GM19397 (cell line): ENCODE measurements around the gene EGLN3.
"Not testable (repeated sequence)": the region's sequence is repeated elsewhere in the genome, so short reads cannot be mapped to it uniquely, and the experiment has no call there.

ENCODE experiments used
- ATAC-seq: cut with Tn5 transposase; IDR thresholded peaks from one replicate; pipeline ENCODE4 v1.9.1; 2021; ENCODE audit warnings: mild to moderate bottlenecking, moderate library complexity; ENCODE audit not compliant: unreplicated experiment

EGLN3 gene

GRCh38 chr14:33938131-33938949 lies 12.5 kb downstream of the EGLN3 start:
- no peak for ATAC-seq

DNA sequence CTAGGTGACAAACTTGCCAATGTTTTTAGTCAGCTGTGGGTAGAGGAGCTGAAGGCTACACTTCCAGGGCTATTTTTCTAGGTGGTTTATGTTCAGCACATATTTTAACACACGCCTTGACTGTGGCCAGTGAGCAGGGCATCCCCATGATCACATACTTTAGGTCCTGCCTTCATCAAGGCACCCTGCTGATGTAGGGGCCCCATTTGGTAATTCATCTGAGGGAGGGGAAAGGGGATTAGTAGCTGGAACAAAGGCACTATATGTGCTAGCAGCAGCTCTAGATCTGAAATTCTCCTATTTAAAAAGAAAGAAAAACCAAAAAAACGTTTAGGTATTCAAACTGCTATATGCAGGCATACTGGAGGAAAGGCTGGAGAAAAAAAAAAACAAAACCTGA lies 14.5 kb downstream of the EGLN3 start:
- ATAC-seq, result no peak

- ATAC-seq, result no peak
Observed at GRCh38 chr14:33934938-33935337, 15.9 kb downstream of the EGLN3 start.

DNA sequence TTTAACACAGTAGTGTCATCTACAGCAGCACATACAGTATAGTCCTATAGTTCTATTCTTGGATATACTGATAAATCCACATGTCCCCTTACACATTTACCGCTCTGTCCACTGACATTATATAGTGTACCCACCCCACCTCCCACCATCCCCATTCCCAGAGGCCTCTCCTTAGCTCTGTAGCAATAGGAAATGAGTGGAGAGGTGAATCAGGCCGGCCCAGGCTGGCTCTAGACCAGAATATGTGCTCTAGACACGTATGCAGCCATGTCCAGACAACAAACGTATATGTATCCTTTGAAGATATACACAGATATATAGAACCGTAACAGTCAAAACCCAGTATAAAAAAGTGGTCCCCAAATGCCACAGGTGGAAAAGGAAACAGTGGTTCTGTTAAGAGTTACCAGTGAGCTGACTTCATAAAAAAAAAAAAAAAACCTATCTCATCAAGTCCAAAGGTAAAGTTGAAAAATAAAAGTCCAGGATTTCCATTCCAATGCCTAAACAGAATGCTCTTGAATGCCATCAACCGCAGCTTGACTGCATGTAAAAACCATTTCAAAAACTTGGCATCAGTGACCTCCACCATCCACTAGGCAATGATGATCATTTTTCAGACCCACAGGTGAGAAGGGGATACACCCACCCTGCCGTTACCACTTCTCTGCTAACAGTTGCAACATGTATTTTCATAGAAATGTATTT lies 16.7 kb downstream of the EGLN3 start:
- no peak for ATAC-seq

- no peak for ATAC-seq
Observed at GRCh38 chr14:33933386-33933933, 17.4 kb downstream of the EGLN3 start.

GRCh38 chr14:33932576-33933345 lies 18.1 kb downstream of the EGLN3 start:
- ATAC-seq, result no peak

- no peak for ATAC-seq
Observed at GRCh38 chr14:33932033-33932432, 18.8 kb downstream of the EGLN3 start.

DNA sequence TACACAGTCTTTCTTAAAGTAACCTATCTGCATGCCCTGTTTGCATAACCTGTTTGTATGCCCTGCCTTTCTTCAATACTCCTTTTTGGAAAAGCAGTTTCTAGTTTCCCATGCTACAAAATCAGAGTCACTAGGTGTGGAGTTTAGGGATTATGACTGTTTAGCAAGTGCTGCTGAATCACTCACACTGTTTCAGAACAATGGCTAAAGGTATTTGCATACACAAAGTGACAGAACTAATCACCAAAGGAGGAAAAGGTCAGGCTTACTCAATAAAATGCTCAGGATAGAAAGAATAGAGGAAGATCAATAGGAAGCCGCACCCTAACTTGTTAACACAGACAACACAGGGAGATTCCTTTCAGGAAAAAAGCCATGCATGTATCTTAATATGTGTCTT lies 19.4 kb downstream of the EGLN3 start:
- ATAC-seq, result no peak

- ATAC-seq, result no peak
Observed at GRCh38 chr14:33930439-33930838, 20.4 kb downstream of the EGLN3 start.

DNA sequence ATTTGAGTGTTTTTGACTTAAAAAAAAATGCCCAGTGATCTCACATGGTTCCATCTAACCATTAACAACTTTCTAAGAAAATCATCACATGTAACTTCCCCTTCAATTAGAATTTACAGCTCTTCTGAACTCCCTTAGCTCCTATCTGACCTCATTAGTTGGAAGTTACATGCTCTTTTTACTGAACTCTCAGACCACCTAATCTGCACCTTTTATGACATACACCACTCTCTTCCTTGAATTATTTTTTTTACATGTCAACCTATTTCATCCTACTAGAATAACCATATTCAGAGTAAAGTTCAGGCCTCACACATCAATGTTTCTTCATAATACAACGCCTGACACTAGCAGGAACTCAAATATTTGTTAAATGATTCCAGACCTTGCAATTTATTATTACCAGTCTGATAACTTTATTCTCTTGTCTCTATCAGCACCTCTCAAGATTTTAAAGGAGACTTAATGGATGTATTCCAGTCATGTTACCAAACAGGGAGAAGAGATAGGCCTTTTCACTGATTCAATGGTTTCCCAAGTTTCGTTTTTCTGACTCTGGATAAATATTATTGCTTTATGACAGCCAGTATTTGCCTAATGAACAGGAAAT lies 21.0 kb downstream of the EGLN3 start:
- no peak for ATAC-seq

DNA sequence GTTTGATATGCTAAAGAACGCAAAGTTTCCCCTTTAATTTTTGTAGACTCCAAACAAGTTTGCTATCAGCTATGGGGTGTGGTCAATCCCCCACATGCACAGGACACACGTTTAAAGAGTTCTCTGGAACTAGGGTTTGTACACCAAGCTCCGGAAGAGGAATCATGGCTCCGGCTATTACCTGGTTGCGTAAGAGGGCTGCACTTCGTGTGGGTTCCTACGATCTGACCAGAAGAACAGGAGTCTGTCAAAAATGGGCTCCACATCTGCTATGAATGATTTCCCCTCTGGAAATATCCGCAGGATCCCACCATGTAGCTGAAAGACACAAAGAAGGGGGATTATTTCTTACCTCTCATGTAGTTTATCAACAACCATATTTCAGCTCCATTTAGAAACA lies 22.0 kb downstream of the EGLN3 start:
- no peak for ATAC-seq

DNA sequence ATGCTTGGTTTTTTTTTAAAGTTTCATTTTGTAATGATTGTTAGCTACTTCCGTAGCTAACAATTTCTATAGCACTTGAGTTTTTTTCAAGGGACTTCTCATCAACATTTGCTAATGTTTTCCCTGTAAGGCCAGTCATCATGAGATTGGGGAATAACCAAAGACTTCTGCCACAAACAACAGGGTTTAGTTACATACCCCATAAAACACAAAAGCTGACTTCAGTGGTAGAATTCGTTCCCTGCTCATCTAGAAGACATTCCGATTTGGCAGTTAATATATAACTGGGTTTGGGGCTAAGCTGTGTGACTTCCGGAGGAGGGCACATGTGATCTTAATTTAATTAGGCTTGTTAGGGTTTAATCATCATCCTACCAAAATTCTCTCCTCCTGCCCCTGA lies 22.9 kb downstream of the EGLN3 start:
- ATAC-seq, result no peak

- not testable (repeated sequence) for ATAC-seq
Observed at GRCh38 chr14:33926967-33927366, 23.9 kb downstream of the EGLN3 start.

DNA sequence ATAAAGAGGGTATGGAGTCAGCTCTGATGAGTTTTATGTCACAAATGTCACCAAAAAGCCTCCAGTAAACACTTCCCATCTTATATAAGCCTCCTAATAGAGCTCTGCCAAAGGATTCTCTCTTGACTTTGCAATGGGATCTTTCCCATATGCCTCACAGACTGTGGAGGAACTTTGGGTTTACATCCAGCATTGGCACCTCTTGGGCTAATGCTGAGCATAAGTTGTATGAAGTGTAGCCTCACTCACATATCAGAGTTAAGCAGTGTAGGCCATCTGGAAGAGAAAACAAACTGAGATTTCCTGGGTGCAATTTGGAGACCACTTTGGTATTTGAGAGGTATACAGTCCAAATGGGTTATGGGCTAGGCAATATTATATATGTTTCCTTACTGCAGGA lies 24.9 kb downstream of the EGLN3 start:
- ATAC-seq, result no peak

- no peak for ATAC-seq
Observed at GRCh38 chr14:33925235-33925634, 25.6 kb downstream of the EGLN3 start.

DNA sequence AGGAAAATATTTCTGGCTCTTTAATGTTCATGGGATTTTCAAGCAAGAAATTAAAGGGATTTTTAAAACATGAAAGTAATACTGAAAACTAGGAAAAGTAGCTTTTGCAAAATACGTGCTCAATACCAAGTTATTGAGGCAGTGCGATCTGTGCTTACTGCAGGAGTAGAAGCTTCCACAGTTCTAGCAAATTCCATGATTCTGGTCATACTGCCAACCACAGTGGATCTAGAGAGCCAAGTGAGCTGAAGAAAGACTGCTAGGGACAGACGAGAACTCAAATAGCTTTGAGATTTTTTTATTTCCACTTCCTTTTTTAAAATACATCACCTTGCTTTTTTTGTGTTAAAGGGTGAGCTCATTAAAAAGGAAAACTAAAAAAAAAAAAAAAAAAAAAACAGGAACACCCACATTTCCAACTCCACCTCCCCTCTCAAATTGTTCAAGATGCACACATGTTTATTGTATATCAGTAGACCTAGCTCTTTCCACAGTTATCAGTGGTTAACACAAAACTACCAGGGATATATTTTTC lies 26.2 kb downstream of the EGLN3 start:
- ATAC-seq, result no peak

- ATAC-seq, result no peak
Observed at GRCh38 chr14:33922125-33922524, 28.7 kb downstream of the EGLN3 start.

DNA sequence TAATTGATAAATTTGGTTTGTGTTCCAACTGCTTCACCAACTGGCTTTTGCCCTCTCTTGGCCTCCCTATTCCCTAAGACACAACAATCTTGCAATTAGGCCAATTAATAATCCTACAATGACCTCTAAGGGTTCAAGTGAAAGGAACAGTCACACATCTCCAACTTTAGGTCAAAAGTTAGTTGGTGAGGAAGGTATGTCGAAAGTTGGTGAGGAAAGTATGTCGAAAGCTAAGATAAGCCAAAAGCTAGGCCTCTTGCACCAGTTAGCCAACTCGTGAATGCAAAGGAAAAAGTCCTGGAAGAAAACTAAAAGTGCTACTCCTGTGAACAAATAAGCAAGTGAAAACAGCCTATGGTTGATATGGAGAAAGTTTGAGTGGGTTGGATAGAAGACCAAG lies 32.6 kb downstream of the EGLN3 start:
- no peak for ATAC-seq

DNA sequence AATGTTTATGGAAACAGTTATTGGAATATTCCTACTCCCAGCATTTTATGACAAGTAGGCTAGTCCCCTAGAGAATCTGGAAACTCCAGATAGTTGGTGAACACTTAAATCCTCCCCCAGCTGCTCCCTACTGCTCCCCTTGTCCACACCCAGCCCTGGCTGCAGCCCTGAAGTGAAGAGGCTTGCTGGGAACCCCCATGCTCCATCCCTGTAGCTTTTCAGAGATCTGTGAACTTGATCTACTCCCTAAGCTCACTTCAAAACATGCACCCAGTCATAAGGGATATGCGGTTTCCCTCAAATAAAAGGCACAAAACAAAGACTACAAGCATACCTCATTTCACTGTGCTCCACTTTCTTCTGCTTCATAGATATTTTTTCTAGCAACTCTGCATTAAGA lies 33.2 kb downstream of the EGLN3 start:
- no peak for ATAC-seq

- no peak for ATAC-seq
Observed at GRCh38 chr14:33916663-33917565, 34.0 kb downstream of the EGLN3 start.
